Measurements from ENCODE around the gene GREB1L.

GREB1L gene

GRCh38 chr18:21559195-21559594 lies 317.2 kb downstream of the GREB1L start:
- no peak for DNase-seq (ENCODE audit: low read depth)

- DNase-seq (ENCODE audit: low read depth): no peak
Observed at GRCh38 chr18:21571772-21572171, 329.7 kb downstream of the GREB1L start.

Data from activated gamma-delta T cell treated with anti-CD3 and anti-CD28 coated beads, Interleukin-2, amount 50 U/mL, for 16 hours (primary cell).